Measurements from ENCODE around the gene PDZRN4.
"Not testable (repeated sequence)": the region's sequence is repeated elsewhere in the genome, so short reads cannot be mapped to it uniquely, and the experiment has no call there.

PDZRN4 gene

GRCh38 chr12:41585784-41586183 lies 397.7 kb downstream of the PDZRN4 start:
- no peak for DNase-seq

GRCh38 chr12:41587574-41587973 lies 399.5 kb downstream of the PDZRN4 start:
- DNase-seq: no peak

GRCh38 chr12:41589878-41590277 lies 401.8 kb downstream of the PDZRN4 start:
- DNase-seq: no peak

GRCh38 chr12:41596190-41596589 lies 408.1 kb downstream of the PDZRN4 start:
- no peak for DNase-seq

- DNase-seq: no peak
Measured at GRCh38 chr12:41604830-41605229, 416.7 kb downstream of the PDZRN4 start.

GRCh38 chr12:41605545-41606305 lies 417.6 kb downstream of the PDZRN4 start:
- no peak for DNase-seq

GRCh38 chr12:41606468-41607445 lies 418.6 kb downstream of the PDZRN4 start:
- DNase-seq: no peak

GRCh38 chr12:41612892-41613557 lies 424.9 kb downstream of the PDZRN4 start:
- DNase-seq: no peak

GRCh38 chr12:41615174-41615573 lies 427.1 kb downstream of the PDZRN4 start:
- DNase-seq: not testable (repeated sequence)

- no peak for DNase-seq
Measured at GRCh38 chr12:41619705-41620104, 431.6 kb downstream of the PDZRN4 start.

GRCh38 chr12:41621291-41621690 lies 433.2 kb downstream of the PDZRN4 start:
- DNase-seq: no peak
